DND-41 (cell line): ENCODE results near the gene TBC1D10A.

ENCODE experiments used
- ATAC-seq: fragments of 200-7000 bp; cut with Tn5 transposase; 3 replicates; pipeline ENCODE4 v1.9.1; 2021; ENCODE audit warnings: low read depth; ENCODE audit not compliant: insufficient read depth
- DNase-seq: peaks from one replicate; pipeline ENCODE4 v3.0.0-alpha.2; 2020
- H2AFZ ChIP-seq: 2 replicates; pipeline ENCODE4 v1.6.0; 2012; ENCODE audit warnings: low read depth, low read length
- H3K27ac ChIP-seq: 2 replicates; pipeline ENCODE4 v1.5.1; 2012; ENCODE audit warnings: low read length, inconsistent platforms
- H3K27me3 ChIP-seq: fragments of 200-600 bp; sonication (generic); 2 replicates; pipeline ENCODE4 v1.6.0; 2012; ENCODE audit warnings: low read length, mild to moderate bottlenecking, inconsistent platforms; ENCODE audit not compliant: insufficient read depth, poor library complexity
- H3K36me3 ChIP-seq: 2 replicates; pipeline ENCODE4 v1.5.1; 2012; ENCODE audit warnings: low read length, inconsistent platforms; ENCODE audit not compliant: insufficient read depth
- H3K4me1 ChIP-seq: 2 replicates; pipeline ENCODE4 v1.5.1; 2012; ENCODE audit warnings: mild to moderate bottlenecking, low read length; ENCODE audit not compliant: insufficient read depth
- H3K4me2 ChIP-seq: 2 replicates; pipeline ENCODE4 v1.6.0; 2012; ENCODE audit warnings: mild to moderate bottlenecking, moderate library complexity, low read length, inconsistent platforms; ENCODE audit not compliant: insufficient read depth
- H3K4me3 ChIP-seq, 2 experiments: fragments of 200-600 bp in 1 of 2; shearing (Covaris generic) in 1 of 2; 2 replicates each; pipeline ENCODE4 v1.5.1; 2012 to 2016; ENCODE audit warnings: inconsistent platforms in 2 of 2, low read length in 2 of 2, mild to moderate bottlenecking in 2 of 2, low read depth in 1 of 2, moderate library complexity in 1 of 2
- H3K79me2 ChIP-seq: 2 replicates; pipeline ENCODE4 v1.6.0; 2012; ENCODE audit warnings: low read length, inconsistent platforms; ENCODE audit not compliant: insufficient read depth
- H3K9ac ChIP-seq: 2 replicates; pipeline ENCODE4 v1.6.0; 2012; ENCODE audit warnings: low read depth, mild to moderate bottlenecking, inconsistent platforms, low read length, moderate library complexity
- H3K9me3 ChIP-seq: 2 replicates; pipeline ENCODE4 v1.5.1; 2012; ENCODE audit warnings: low read length, moderate library complexity, mild to moderate bottlenecking, inconsistent platforms; ENCODE audit not compliant: insufficient read depth, severe bottlenecking
- H4K20me1 ChIP-seq: 2 replicates; pipeline ENCODE4 v1.6.0; 2012; ENCODE audit warnings: low read length; ENCODE audit not compliant: insufficient read depth
- CTCF ChIP-seq: IDR thresholded peaks from 2 replicates; pipeline ENCODE4 v1.5.1; 2012; ENCODE audit warnings: borderline replicate concordance, low read length, moderate library complexity, mild to moderate bottlenecking; ENCODE audit not compliant: poor library complexity, severe bottlenecking; ENCODE audit errors: extremely low read depth
- EZH2 ChIP-seq: IDR thresholded peaks from 3 replicates; pipeline ENCODE4 v1.6.1; 2012; ENCODE audit warnings: borderline replicate concordance, low read depth, mild to moderate bottlenecking, moderate library complexity, low read length, inconsistent platforms; ENCODE audit not compliant: severe bottlenecking

TBC1D10A gene

GRCh38 chr22:30372915-30373314 is 46.2 kb upstream of the TBC1D10A start:
- H3K4me2 ChIP-seq = no peak overlapping the region
- DNase-seq (no peak), ATAC-seq (no peak)

GRCh38 chr22:30371981-30372380 is 45.2 kb upstream of the TBC1D10A start:
- H3K4me3 ChIP-seq = no peak overlapping the region
- DNase-seq (no peak), ATAC-seq (no peak)
- no peak overlapping the region for H2AFZ ChIP-seq
- no peak overlapping the region for H3K9ac ChIP-seq
- no peaks in the 10 kb centered on the region for H3K4me1 ChIP-seq
- H3K36me3 ChIP-seq = peaks cover 5% of the 10 kb centered on the region; the same call in 1 of the 2 replicates
- H4K20me1 ChIP-seq = peaks cover 6% of the 10 kb centered on the region
- no peaks in the 10 kb centered on the region for H3K9me3 ChIP-seq
- H3K4me2 ChIP-seq = no peak overlapping the region
- H3K27me3 ChIP-seq = no peaks in the 10 kb centered on the region
- H3K27ac ChIP-seq = no peak overlapping the region
- no peaks in the 10 kb centered on the region for H3K79me2 ChIP-seq
- TF ChIP-seq CTCF (no peak), EZH2 (no peak)

More at GRCh38 chr22:30372915-30373314, 46.2 kb upstream of the TBC1D10A start:
- H3K4me1 ChIP-seq = no peaks in the 10 kb centered on the region
- peaks cover 6% of the 10 kb centered on the region for H4K20me1 ChIP-seq
- H3K36me3 ChIP-seq = peaks cover 14% of the 10 kb centered on the region
- no peaks in the 10 kb centered on the region for H3K79me2 ChIP-seq
- H3K9me3 ChIP-seq = no peaks in the 10 kb centered on the region
- no peak overlapping the region for H3K4me3 ChIP-seq
- no peak overlapping the region for H3K9ac ChIP-seq
- no peak overlapping the region for H2AFZ ChIP-seq
- no peak overlapping the region for H3K27ac ChIP-seq
- no peaks in the 10 kb centered on the region for H3K27me3 ChIP-seq
- TF ChIP-seq CTCF (no peak), EZH2 (no peak)

- no peaks in the 10 kb centered on the region for H3K9me3 ChIP-seq
- no peaks in the 10 kb centered on the region for H3K79me2 ChIP-seq
- H3K9ac ChIP-seq = no peak overlapping the region
- H3K4me3 ChIP-seq = no peak overlapping the region
- DNase-seq (no peak), ATAC-seq (no peak)
- H3K27me3 ChIP-seq = no peaks in the 10 kb centered on the region
- no peaks in the 10 kb centered on the region for H3K36me3 ChIP-seq
- H3K27ac ChIP-seq = no peak overlapping the region
- H3K4me2 ChIP-seq = no peak overlapping the region
- H2AFZ ChIP-seq = no peak overlapping the region
- no peaks in the 10 kb centered on the region for H3K4me1 ChIP-seq
- no peak for TF ChIP-seq CTCF
- TF ChIP-seq EZH2 = no peak
- peaks cover 6% of the 10 kb centered on the region for H4K20me1 ChIP-seq
Observed at GRCh38 chr22:30371321-30371720, 44.6 kb upstream of the TBC1D10A start.

- no peaks in the 10 kb centered on the region for H3K9me3 ChIP-seq
- TF ChIP-seq CTCF = no peak
- no peak for TF ChIP-seq EZH2
Observed at GRCh38 chr22:30370641-30371230, 44.0 kb upstream of the TBC1D10A start.

More at GRCh38 chr22:30370641-30371230, 44.0 kb upstream of the TBC1D10A start:
- Histone ChIP-seq H3K4me2 (no peak overlapping the region), H4K20me1 (peaks cover 6% of the 10 kb centered on the region), H2AFZ (no peak overlapping the region), H3K4me1 (no peaks in the 10 kb centered on the region), H3K4me3 (no peak overlapping the region), H3K27ac (no peak overlapping the region), H3K9ac (no peak overlapping the region), H3K79me2 (no peaks in the 10 kb centered on the region), H3K36me3 (no peaks in the 10 kb centered on the region), H3K27me3 (no peaks in the 10 kb centered on the region)
- no peak for DNase-seq
- ATAC-seq = no peak
